Measurements from ENCODE around the gene NMRK1. TPM values are rescaled to one million over a fixed set of nuclear protein-coding genes. Genes with fewer than 3 reads are reported as not detected.

Gene NMRK1
- total and polyA plus RNA-seq, 2 of the 13 experiments (the other 11 are each of a cell fraction or from before 2014, with no cell fraction given): 9.1 to 12.9 TPM

DNA sequence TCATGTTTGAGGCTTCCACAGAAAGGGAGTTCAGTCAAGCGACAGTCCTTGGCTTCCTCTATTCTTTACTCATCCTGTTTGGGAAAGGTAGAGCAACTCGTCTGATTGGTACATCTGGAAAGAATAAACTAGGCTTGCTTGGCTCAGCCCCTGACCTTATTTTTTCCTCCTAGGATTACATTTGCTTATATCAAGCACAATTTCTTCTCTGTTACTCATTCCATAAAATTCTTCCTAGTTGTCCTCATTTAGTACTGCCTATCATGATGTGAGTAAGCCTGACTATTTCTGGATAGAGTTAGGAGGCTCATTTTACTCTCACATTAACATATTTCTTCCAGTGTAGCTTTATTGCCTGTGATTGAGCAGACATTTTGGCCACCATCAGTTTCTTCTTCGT lies 48.9 kb downstream of the NMRK1 start:
- Histone ChIP-seq H3K4me2 (ENCODE audit: low read depth, low read length) (no peak overlapping the region), H3K27me3 (ENCODE audit: control insufficient read depth in 1 of 2, insufficient read depth in 2 of 2, low read length in 2 of 2) (peaks cover 0 to 1% of the 10 kb centered on the region in 2 experiments; a peak in 1 of 5 replicates), H3K36me3 (replicated peaks in 1 of 2; ENCODE audit: control insufficient read depth in 1 of 2, insufficient read depth in 2 of 2, low read length in 2 of 2) (no peaks in the 10 kb centered on the region), H3K27ac (ENCODE audit: extremely low read length, insufficient read depth, low read length) (no peak overlapping the region), H4K20me1 (ENCODE audit: insufficient read depth, low read length) (no peaks in the 10 kb centered on the region), H3K4me3 (replicated peaks in 1 of 3; ENCODE audit: insufficient read depth in 1 of 3, low read depth in 2 of 3, low read length in 3 of 3) (no peak overlapping the region), H2AFZ (ENCODE audit: low read length) (no peak overlapping the region), H3K79me2 (ENCODE audit: insufficient read depth, low read length) (no peaks in the 10 kb centered on the region), H3K9me3 (ENCODE audit: low read length) (no peaks in the 10 kb centered on the region), H3K4me1 (ENCODE audit: insufficient read depth, low read length) (peaks cover 4% of the 10 kb centered on the region; the same call in 1 of the 2 replicates), H3K9ac (ENCODE audit: insufficient read depth, low read depth, low read length) (no peak overlapping the region)
- BruUV-seq (replicated peaks): no TSS peak
- FAIRE-seq (no peak), ATAC-seq (no peak), DNase-seq (ENCODE audit: low spot score) (no peak)
- ChIA-PET CTCF (ENCODE audit: low intra/inter-chr PET ratio, low total read pairs) (no interaction called here), POLR2A (no interaction called here)
- WGBS (ENCODE audit: low lambda C conversion rate): 43% methylated on average over 3 of the region's 3 CpGs
- TF ChIP-seq ZSCAN12 (CRISPR knock-in tag; IDR thresholded peaks at IDR 0.05) (no peak), MTF2 (CRISPR knock-in tag; IDR thresholded peaks at IDR 0.05; ENCODE audit: borderline replicate concordance) (no peak), ZNF562 (CRISPR knock-in tag; IDR thresholded peaks at IDR 0.05; ENCODE audit: borderline replicate concordance) (no peak), MAFK (conservative IDR thresholded peaks at IDR 0.05 in 1 of 2, IDR thresholded peaks at IDR 0.05 in 1 of 2; ENCODE audit: low read length in 2 of 2) (no peak), ONECUT2 (CRISPR knock-in tag; IDR thresholded peaks at IDR 0.05) (no peak)
- TF ChIP-seq, protein P1, sequence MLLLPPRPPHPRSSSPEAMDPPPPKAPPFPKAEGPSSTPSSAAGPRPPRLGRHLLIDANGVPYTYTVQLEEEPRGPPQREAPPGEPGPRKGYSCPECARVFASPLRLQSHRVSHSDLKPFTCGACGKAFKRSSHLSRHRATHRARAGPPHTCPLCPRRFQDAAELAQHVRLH (CRISPR knock-in tag; IDR thresholded peaks at IDR 0.05; ENCODE audit: borderline replicate concordance, low read depth): no peak
- TF ChIP-seq, protein P2, sequence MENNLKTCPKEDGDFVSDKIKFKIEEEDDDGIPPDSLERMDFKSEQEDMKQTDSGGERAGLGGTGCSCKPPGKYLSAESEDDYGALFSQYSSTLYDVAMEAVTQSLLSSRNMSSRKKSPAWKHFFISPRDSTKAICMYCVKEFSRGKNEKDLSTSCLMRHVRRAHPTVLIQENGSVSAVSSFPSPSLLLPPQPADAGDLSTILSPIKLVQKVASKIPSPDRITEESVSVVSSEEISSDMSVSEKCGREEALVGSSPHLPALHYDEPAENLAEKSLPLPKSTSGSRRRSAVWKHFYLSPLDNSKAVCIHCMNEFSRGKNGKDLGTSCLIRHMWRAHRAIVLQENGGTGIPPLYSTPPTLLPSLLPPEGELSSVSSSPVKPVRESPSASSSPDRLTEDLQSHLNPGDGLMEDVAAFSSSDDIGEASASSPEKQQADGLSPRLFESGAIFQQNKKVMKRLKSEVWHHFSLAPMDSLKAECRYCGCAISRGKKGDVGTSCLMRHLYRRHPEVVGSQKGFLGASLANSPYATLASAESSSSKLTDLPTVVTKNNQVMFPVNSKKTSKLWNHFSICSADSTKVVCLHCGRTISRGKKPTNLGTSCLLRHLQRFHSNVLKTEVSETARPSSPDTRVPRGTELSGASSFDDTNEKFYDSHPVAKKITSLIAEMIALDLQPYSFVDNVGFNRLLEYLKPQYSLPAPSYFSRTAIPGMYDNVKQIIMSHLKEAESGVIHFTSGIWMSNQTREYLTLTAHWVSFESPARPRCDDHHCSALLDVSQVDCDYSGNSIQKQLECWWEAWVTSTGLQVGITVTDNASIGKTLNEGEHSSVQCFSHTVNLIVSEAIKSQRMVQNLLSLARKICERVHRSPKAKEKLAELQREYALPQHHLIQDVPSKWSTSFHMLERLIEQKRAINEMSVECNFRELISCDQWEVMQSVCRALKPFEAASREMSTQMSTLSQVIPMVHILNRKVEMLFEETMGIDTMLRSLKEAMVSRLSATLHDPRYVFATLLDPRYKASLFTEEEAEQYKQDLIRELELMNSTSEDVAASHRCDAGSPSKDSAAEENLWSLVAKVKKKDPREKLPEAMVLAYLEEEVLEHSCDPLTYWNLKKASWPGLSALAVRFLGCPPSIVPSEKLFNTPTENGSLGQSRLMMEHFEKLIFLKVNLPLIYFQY (CRISPR knock-in tag; IDR thresholded peaks at IDR 0.05; ENCODE audit: borderline replicate concordance): no peak
- intact Hi-C loops (cut with micrococcal nuclease; ENCODE audit: unreplicated experiment): no loop called here
- in situ Hi-C loops (cut with HindIII; ENCODE audit: extremely low pct_ligation_motif_present, low pct_unique_long_range_greater_than_20kb): no loop called here

Data from HepG2 (cell line).